HepG2 (cell line): ENCODE results near the gene VEZF1. TPM values are rescaled to one million over a fixed set of nuclear protein-coding genes. Genes with fewer than 3 reads are reported as not detected.

Source experiments
- GMEB1 ChIP-seq: sonication (generic); formaldehyde crosslinking; IDR thresholded peaks from 2 replicates; pipeline ENCODE4 v1.5.1; 2020; ENCODE audit warnings: missing genetic modification reagents, mild to moderate bottlenecking, borderline replicate concordance
- HMGA1 ChIP-seq: sonication (generic); formaldehyde crosslinking; conservative IDR thresholded peaks from 2 replicates; pipeline ENCODE4 v1.4.0; 2020; ENCODE audit warnings: missing genetic modification reagents
- MBNL3 ChIP-seq: fragments of 250-450 bp; sonication (Bioruptor Pico); conservative IDR thresholded peaks from 2 replicates; pipeline ENCODE4 v1.8.0; 2022; ENCODE audit warnings: mild to moderate bottlenecking, inconsistent platforms
- SNAPC2 ChIP-seq: sonication (generic); formaldehyde crosslinking; IDR thresholded peaks from 2 replicates; pipeline ENCODE4 v1.8.1; 2022; ENCODE audit warnings: mild to moderate bottlenecking, missing genetic modification reagents
- SOX6 ChIP-seq, 2 experiments: fragments of 450-650 bp in 1 of 2; sonication (generic) in 1 of 2; formaldehyde crosslinking in 1 of 2; IDR thresholded peaks; 2 replicates each; pipeline versions ENCODE4 v1.4.0 to v1.6.1; 2017 to 2020; ENCODE audit warnings: antibody characterized with exemption in 1 of 2, mild to moderate bottlenecking in 1 of 2, missing genetic modification reagents in 1 of 2
- STAT6 ChIP-seq: sonication (generic); formaldehyde crosslinking; IDR thresholded peaks from 2 replicates; pipeline ENCODE4 v1.4.0; 2020; ENCODE audit warnings: missing genetic modification reagents, mild to moderate bottlenecking, borderline replicate concordance
- ZBTB44 ChIP-seq: sonication (generic); formaldehyde crosslinking; IDR thresholded peaks from 2 replicates; pipeline ENCODE4 v1.4.0; 2020; ENCODE audit warnings: missing genetic modification reagents
- ZMYM2 ChIP-seq: sonication (generic); formaldehyde crosslinking; IDR thresholded peaks from 2 replicates; pipeline ENCODE4 v1.8.0; 2022; ENCODE audit warnings: mild to moderate bottlenecking, missing genetic modification reagents
- ZNF12 ChIP-seq: sonication (generic); formaldehyde crosslinking; IDR thresholded peaks from 2 replicates; pipeline ENCODE4 v1.5.0; 2020; ENCODE audit warnings: missing genetic modification reagents
- ZNF253 ChIP-seq: sonication (generic); formaldehyde crosslinking; IDR thresholded peaks from 2 replicates; pipeline ENCODE4 v1.8.0; 2022; ENCODE audit warnings: mild to moderate bottlenecking, missing genetic modification reagents, borderline replicate concordance
- ZNF256 ChIP-seq: sonication (generic); formaldehyde crosslinking; conservative IDR thresholded peaks from 2 replicates; pipeline ENCODE4 v1.4.0; 2020; ENCODE audit warnings: missing genetic modification reagents
- ZNF281 ChIP-seq: sonication (generic); formaldehyde crosslinking; IDR thresholded peaks from 2 replicates; pipeline ENCODE4 v1.4.0; 2020; ENCODE audit warnings: missing genetic modification reagents, borderline replicate concordance
- ZNF362 ChIP-seq: sonication (generic); formaldehyde crosslinking; IDR thresholded peaks from 2 replicates; pipeline ENCODE4 v1.4.0; 2020; ENCODE audit warnings: missing genetic modification reagents, mild to moderate bottlenecking, borderline replicate concordance
- ZNF414 ChIP-seq: sonication (generic); formaldehyde crosslinking; IDR thresholded peaks from 2 replicates; pipeline ENCODE4 v1.5.0; 2020; ENCODE audit warnings: missing genetic modification reagents
- ZNF431 ChIP-seq: sonication (generic); formaldehyde crosslinking; IDR thresholded peaks from 2 replicates; pipeline ENCODE4 v1.9.0; 2022; ENCODE audit warnings: missing genetic modification reagents, low read depth, mild to moderate bottlenecking, borderline replicate concordance
- ZNF891 ChIP-seq: sonication (generic); formaldehyde crosslinking; IDR thresholded peaks from 2 replicates; pipeline ENCODE4 v1.5.0; 2020; ENCODE audit warnings: mild to moderate bottlenecking, missing genetic modification reagents
- polyA plus RNA-seq, 8 experiments: library from polyadenylated mRNA; depleted of rRNA in 3 of 8; stranded (reverse) in 7 of 8; unstranded in 1 of 8; fragments of >200 nt; fragmentation: Illumina TruSeq in 4 of 8; extraction: Trizol in 4 of 8; gene quantifications; 2 replicates each; pipeline versions ENCODE4 v1.2.1 to v1.2.3, GENCODE V29; 2011 to 2016; ENCODE audit warnings: low read depth in 4 of 8, missing spikeins in 1 of 8, mixed read lengths in 1 of 8; ENCODE audit not compliant: insufficient read depth in 1 of 8
- total RNA-seq, 5 experiments: library from RNA; depleted of rRNA; stranded (reverse); fragments of >200 nt; fragmentation: Illumina TruSeq; extraction: Trizol; gene quantifications; 2 replicates each; pipeline ENCODE4 v1.2.3, GENCODE V29; 2016; ENCODE audit warnings: low read depth in 1 of 5

Gene VEZF1
- total and polyA plus RNA-seq, 2 of the 13 experiments (the other 11 are each of a cell fraction or from before 2014, with no cell fraction given): 45.9 to 49.7 TPM

- TF ChIP-seq ZNF281 (CRISPR knock-in tag): peak; percentile 10; the same call in 1 of the 2 replicates
- TF ChIP-seq STAT6 (CRISPR knock-in tag): no peak
- no peak for TF ChIP-seq GMEB1
- TF ChIP-seq ZBTB44: no peak
- no peak for TF ChIP-seq ZNF253
- peak; percentile 70; the same call in 1 of the 2 replicates for TF ChIP-seq ZNF414
- TF ChIP-seq ZNF431 (CRISPR knock-in tag): no peak
- TF ChIP-seq MBNL3 (CRISPR knock-in tag): no peak
- no peak for TF ChIP-seq SOX6 (IDR thresholded peaks at IDR 0.05)
- TF ChIP-seq SOX6 (CRISPR knock-in tag; IDR thresholded peaks at IDR 0.05): peak; percentile 40
- no peak for TF ChIP-seq ZMYM2 (CRISPR knock-in tag)
- TF ChIP-seq ZNF12 (CRISPR knock-in tag): 0 out of 2 replicates have a peak, but pooled peaks have one; percentile 18
- no peak for TF ChIP-seq SNAPC2 (CRISPR knock-in tag)
- no peak for TF ChIP-seq HMGA1 (CRISPR knock-in tag)
- TF ChIP-seq ZNF891 (CRISPR knock-in tag): no peak
- TF ChIP-seq ZNF256 (CRISPR knock-in tag): no peak
- no peak for TF ChIP-seq ZNF362
Observed at GRCh38 chr17:57995076-57995956, 7.3 kb upstream of the VEZF1 start (continued).
